B cell (primary cell): ENCODE data around the gene CLASP2. TPM values are rescaled to one million over a fixed set of nuclear protein-coding genes. Genes with fewer than 3 reads are reported as not detected.

Experiments
- ATAC-seq: fragments of 200-7000 bp; cut with Tn5 transposase; one replicate; pipeline ENCODE4 v1.10.0; 2021; ENCODE audit warnings: low read depth, mild to moderate bottlenecking, moderate number of reproducible peaks, moderate library complexity
- CTCF ChIA-PET: fragments of 350-600 bp; sonication (Branson Sonifier 250); formaldehyde crosslinking; loops from one replicate; lab custom pipeline; 2021; ENCODE audit warnings: antibody characterized with exemption, inconsistent platforms; lab: Charles Lee
- POLR2A ChIA-PET: fragments of 350-600 bp; sonication (Branson Sonifier 250); formaldehyde crosslinking; loops from one replicate; lab custom pipeline; 2021; ENCODE audit warnings: antibody characterized with exemption; lab: Charles Lee
- DNase-seq: peaks from one replicate; pipeline ENCODE4 v3.0.0; 2013
- H2AFZ ChIP-seq: 2 replicates; pipeline ENCODE4 v1.6.1; 2012; ENCODE audit warnings: mild to moderate bottlenecking, low read depth, low read length; ENCODE audit not compliant: insufficient read depth, poor library complexity, severe bottlenecking
- H3K27ac ChIP-seq, 2 donors: 1 replicate in 1 of 2; 2 replicates in 1 of 2; pipeline ENCODE4 v1.5.1; 2012 to 2013; ENCODE audit warnings: low read length in 2 of 2, mild to moderate bottlenecking in 2 of 2, moderate library complexity in 1 of 2
- H3K27me3 ChIP-seq, 4 experiments: fragments of 200-600 bp in 1 of 4; sonication (generic) in 1 of 4; replicated peaks in 1 of 4; 1 replicate in 2 of 4; 2 replicates in 2 of 4; pipeline versions ENCODE4 v1.6.1 to v1.7.0; 2013 to 2016; ENCODE audit warnings: low read length in 3 of 4, mild to moderate bottlenecking in 2 of 4, mixed read lengths in 1 of 4, moderate library complexity in 1 of 4; ENCODE audit not compliant: insufficient read depth in 4 of 4, control insufficient read depth in 3 of 4; ENCODE audit errors: control extremely low read depth in 1 of 4
- H3K36me3 ChIP-seq, 2 experiments: replicated peaks in 1 of 2; 1 replicate in 1 of 2; 2 replicates in 1 of 2; pipeline versions ENCODE4 v1.6.1 to v1.7.1; 2013; ENCODE audit warnings: low read length in 1 of 2; ENCODE audit not compliant: insufficient read depth in 2 of 2, control insufficient read depth in 1 of 2; ENCODE audit errors: control extremely low read depth in 1 of 2, extremely low read depth in 1 of 2
- H3K4me1 ChIP-seq, 2 donors: fragments of 200-600 bp in 1 of 2; sonication (generic) in 1 of 2; 1 replicate in 1 of 2; 2 replicates in 1 of 2; pipeline versions ENCODE4 v1.5.1 to v1.6.1; 2013 to 2017; ENCODE audit warnings: low read length in 2 of 2; ENCODE audit not compliant: control insufficient read depth in 2 of 2, insufficient read depth in 2 of 2
- H3K4me2 ChIP-seq: replicated peaks from 2 replicates; pipeline ENCODE3; 2012; ENCODE audit warnings: mild to moderate bottlenecking, low read depth, low read length; ENCODE audit not compliant: poor library complexity, severe bottlenecking
- H3K4me3 ChIP-seq, 5 experiments: fragments of 200-600 bp in 1 of 5; sonication (generic) in 1 of 5; 1 replicate in 3 of 5; 2 replicates in 2 of 5; pipeline versions ENCODE4 v1.5.1 to v1.7.0; 2011 to 2016; ENCODE audit warnings: low read length in 4 of 5, mild to moderate bottlenecking in 4 of 5, low read depth in 2 of 5, control low read depth in 1 of 5, moderate library complexity in 1 of 5; ENCODE audit not compliant: insufficient read depth in 1 of 5; ENCODE audit errors: control extremely low read depth in 1 of 5, extremely low read depth in 1 of 5
- H3K79me2 ChIP-seq: fragments of 200-600 bp; sonication (generic); one replicate; pipeline ENCODE4 v1.6.0; 2016; ENCODE audit warnings: low read length; ENCODE audit not compliant: control insufficient read depth, insufficient read depth
- H3K9ac ChIP-seq: fragments of 200-600 bp; sonication (generic); 2 replicates; pipeline ENCODE4 v1.6.1; 2017; ENCODE audit warnings: mild to moderate bottlenecking, low read length, moderate library complexity
- H3K9me3 ChIP-seq, 3 donors: one replicate each; pipeline versions ENCODE4 v1.6.1 to v1.7.1; 2013; ENCODE audit warnings: low read length in 2 of 3; ENCODE audit not compliant: control insufficient read depth in 2 of 3, insufficient read depth in 1 of 3; ENCODE audit errors: control extremely low read depth in 1 of 3
- H4K20me1 ChIP-seq: 2 replicates; pipeline ENCODE4 v1.6.0; 2012; ENCODE audit warnings: mild to moderate bottlenecking, low read length; ENCODE audit not compliant: insufficient read depth, control insufficient read depth, poor library complexity, severe bottlenecking
- H3K27ac Mint-ChIP-seq: one replicate; pipeline ENCODE4 v1.8.0; 2021; ENCODE audit warnings: mixed read lengths
- H3K27me3 Mint-ChIP-seq: one replicate; pipeline ENCODE4 v1.8.0; 2021; ENCODE audit warnings: mixed read lengths
- H3K4me1 Mint-ChIP-seq: one replicate; pipeline ENCODE4 v1.8.0; 2021; ENCODE audit warnings: mixed read lengths
- H3K4me3 Mint-ChIP-seq: one replicate; pipeline ENCODE4 v1.8.0; 2021; ENCODE audit warnings: mixed read lengths
- H3K9me3 Mint-ChIP-seq: one replicate; pipeline ENCODE4 v1.8.0; 2022; ENCODE audit warnings: mixed read lengths; ENCODE audit not compliant: insufficient read depth
- CTCF ChIP-seq: fragments of 200-600 bp; IDR thresholded peaks from one replicate; pipeline ENCODE4 v1.8.0; 2022; ENCODE audit warnings: antibody characterized with exemption, mild to moderate bottlenecking
- EZH2 ChIP-seq: IDR thresholded peaks from 2 replicates; pipeline ENCODE4 v1.6.1; 2012; ENCODE audit warnings: borderline replicate concordance, low read depth, mild to moderate bottlenecking, moderate library complexity, low read length; ENCODE audit not compliant: insufficient read depth, poor library complexity, severe bottlenecking
- WGBS: methylation state at CpG from one replicate; pipeline ENCODE4 v1.1.5; 2013; ENCODE audit warnings: missing lambda C conversion rate; ENCODE audit not compliant: insufficient coverage; 5-methylcytosine and 5-hydroxymethylcytosine counted together
- intact Hi-C: fragments of 100-400 bp; cut with micrococcal nuclease; formaldehyde crosslinking; loops from one replicate; pipeline ENCODE4 v1.10.0; 2022
- polyA plus RNA-seq: library from polyadenylated mRNA; depleted of rRNA; stranded (reverse); fragments of >200 nt; gene quantifications from 2 replicates; pipeline ENCODE4 v1.2.3, GENCODE V29; 2012
- total RNA-seq, 2 donors: library from RNA; stranded (reverse); fragments of 120-200 nt in 1 of 2; gene quantifications; 1 replicate in 1 of 2; 2 replicates in 1 of 2; pipeline versions ENCODE4 v1.2.3 to v1.2.4, GENCODE V29; 2013 to 2022

CLASP2 gene
- total and polyA plus RNA-seq, 2 donors (not counting 1 experiment from before 2014, with no cell fraction given), result 10.7 to 109 TPM

- Histone ChIP-seq H3K4me2 (no peak overlapping the region), H3K27ac (no peak overlapping the region), H3K4me1 (no peaks in the 10 kb centered on the region), H3K9ac (no peak overlapping the region), H3K9me3 (no peaks in the 10 kb centered on the region), H3K79me2 (no peaks in the 10 kb centered on the region), H2AFZ (no peak overlapping the region), H3K36me3 (peaks cover 12 to 19% of the 10 kb centered on the region in 2 experiments), H3K4me3 (no peak overlapping the region), H4K20me1 (peaks cover 6% of the 10 kb centered on the region), H3K27me3 (no peaks in the 10 kb centered on the region)
- H3K4me1 Mint-ChIP-seq, result no peaks in the 10 kb centered on the region
- H3K27me3 Mint-ChIP-seq, result no peaks in the 10 kb centered on the region
- H3K4me3 Mint-ChIP-seq, result no peak overlapping the region
- WGBS, result 86% methylated on average over 1 of the region's 1 CpG
- no peaks in the 10 kb centered on the region for H3K9me3 Mint-ChIP-seq
- DNase-seq (no peak), ATAC-seq (no peak)
- no peak overlapping the region for H3K27ac Mint-ChIP-seq
- no peak for TF ChIP-seq EZH2
- TF ChIP-seq CTCF, result no peak
- POLR2A ChIA-PET, result no interaction called here
- intact Hi-C loops, result no loop called here
- CTCF ChIA-PET, result no interaction called here
Measured at GRCh38 chr3:33629219-33629618, 88.8 kb downstream of the CLASP2 start.

DNA sequence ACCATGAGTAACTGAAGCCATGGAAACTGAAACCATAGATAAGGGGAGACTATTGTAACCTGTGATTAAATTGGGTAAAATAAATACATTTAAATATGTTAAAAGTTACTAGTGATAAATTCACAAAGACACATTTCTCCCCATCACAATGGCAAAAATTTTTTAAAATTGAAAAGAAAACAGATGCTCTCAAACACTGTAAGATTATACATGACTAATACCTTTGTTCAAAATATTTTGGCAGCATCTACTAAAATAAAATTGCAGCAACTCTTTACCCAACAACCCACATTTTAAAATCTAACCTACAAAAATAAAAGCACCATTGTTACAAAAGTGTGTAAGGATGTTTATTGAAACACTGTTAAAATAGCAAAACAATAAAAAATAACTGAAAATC lies 93.3 kb downstream of the CLASP2 start:
- no peak overlapping the region for H3K4me3 ChIP-seq
- POLR2A ChIA-PET, result no interaction called here
- no peak overlapping the region for H3K4me3 Mint-ChIP-seq
- H3K9me3 ChIP-seq, result no peaks in the 10 kb centered on the region
- H3K9ac ChIP-seq, result no peak overlapping the region
- no peak overlapping the region for H2AFZ ChIP-seq
- TF ChIP-seq EZH2, result no peak
- TF ChIP-seq CTCF, result no peak
- no peaks in the 10 kb centered on the region for H3K27me3 Mint-ChIP-seq
- no peak overlapping the region for H3K4me2 ChIP-seq
- H3K36me3 ChIP-seq, result peaks cover 20 to 29% of the 10 kb centered on the region in 2 experiments
- H3K9me3 Mint-ChIP-seq, result no peaks in the 10 kb centered on the region
- no peaks in the 10 kb centered on the region for H4K20me1 ChIP-seq
- DNase-seq (no peak), ATAC-seq (no peak)
- H3K27me3 ChIP-seq, result no peaks in the 10 kb centered on the region
- H3K27ac Mint-ChIP-seq, result no peak overlapping the region
- intact Hi-C loops, result no loop called here
- CTCF ChIA-PET, result no interaction called here
- no peak overlapping the region for H3K27ac ChIP-seq
- no peaks in the 10 kb centered on the region for H3K79me2 ChIP-seq
- no peaks in the 10 kb centered on the region for H3K4me1 ChIP-seq
- no peaks in the 10 kb centered on the region for H3K4me1 Mint-ChIP-seq
